DND-41 (cell line): ENCODE measurements around the gene ACSS1.

ENCODE experiments used
- CTCF ChIP-seq: IDR thresholded peaks from 2 replicates; pipeline ENCODE4 v1.5.1; 2012; ENCODE audit warnings: borderline replicate concordance, low read length, moderate library complexity, mild to moderate bottlenecking; ENCODE audit not compliant: poor library complexity, severe bottlenecking; ENCODE audit errors: extremely low read depth
- EZH2 ChIP-seq: IDR thresholded peaks from 3 replicates; pipeline ENCODE4 v1.6.1; 2012; ENCODE audit warnings: borderline replicate concordance, low read depth, mild to moderate bottlenecking, moderate library complexity, low read length, inconsistent platforms; ENCODE audit not compliant: severe bottlenecking

GRCh38 chr20:25089096-25089495 is 31.2 kb upstream of the ACSS1 start:
- TF ChIP-seq CTCF = no peak
- TF ChIP-seq EZH2 = no peak
